OCI-M2 (cell line): ENCODE measurements around the gene WNT9B.

Source experiments
- DNase-seq: peaks from one replicate; lab custom pipeline; 2025; ENCODE audit not compliant: unreplicated experiment; lab: John Stamatoyannopoulos, UW

WNT9B gene

DNA sequence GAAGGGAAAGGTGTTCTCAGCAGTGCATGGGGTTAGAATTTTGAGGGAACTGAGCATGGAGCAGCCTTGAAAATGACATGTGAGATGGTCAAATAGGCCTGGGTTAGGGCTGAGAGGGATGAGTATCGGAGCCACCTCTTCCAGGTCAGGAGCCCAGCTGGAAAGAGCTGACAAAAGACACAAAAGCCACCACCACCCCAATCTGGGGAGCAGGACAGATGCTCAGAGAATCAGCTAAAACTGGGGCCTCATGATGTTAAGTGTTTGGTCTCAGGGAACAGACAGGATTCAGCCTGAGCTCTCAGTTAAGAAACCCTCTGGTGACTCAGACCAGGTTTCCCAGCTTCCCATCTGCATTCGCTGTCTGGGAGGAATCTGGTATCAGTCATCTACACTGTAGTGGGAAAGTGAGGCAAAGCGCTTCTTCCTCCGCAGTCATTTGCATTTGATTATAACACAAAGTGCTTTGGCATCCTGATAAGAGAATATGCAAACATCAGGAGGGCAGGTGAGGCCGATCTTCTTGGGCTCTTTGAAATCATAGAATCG, 2.6 kb downstream of the WNT9B start:
- DNase-seq: no peak

DNA sequence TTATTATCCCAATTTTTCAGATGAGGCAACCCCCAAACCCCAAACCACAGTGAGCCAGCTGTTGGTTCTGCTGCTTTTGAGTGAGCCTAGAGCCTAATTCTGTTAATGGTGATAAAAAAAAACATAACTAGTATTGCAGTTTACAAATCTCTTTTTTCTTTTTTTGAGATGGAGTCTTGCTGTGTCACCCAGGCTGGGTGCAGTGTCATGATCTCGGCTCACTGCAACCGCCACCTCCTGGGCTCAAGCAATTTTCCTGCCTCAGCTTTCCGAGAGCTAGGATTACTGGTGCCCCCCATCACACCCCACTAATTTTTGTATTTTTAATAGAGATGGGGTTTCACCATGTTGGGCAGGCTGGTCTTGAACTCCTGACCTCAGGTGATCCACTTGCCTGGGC, 3.1 kb downstream of the WNT9B start:
- no peak for DNase-seq

DNA sequence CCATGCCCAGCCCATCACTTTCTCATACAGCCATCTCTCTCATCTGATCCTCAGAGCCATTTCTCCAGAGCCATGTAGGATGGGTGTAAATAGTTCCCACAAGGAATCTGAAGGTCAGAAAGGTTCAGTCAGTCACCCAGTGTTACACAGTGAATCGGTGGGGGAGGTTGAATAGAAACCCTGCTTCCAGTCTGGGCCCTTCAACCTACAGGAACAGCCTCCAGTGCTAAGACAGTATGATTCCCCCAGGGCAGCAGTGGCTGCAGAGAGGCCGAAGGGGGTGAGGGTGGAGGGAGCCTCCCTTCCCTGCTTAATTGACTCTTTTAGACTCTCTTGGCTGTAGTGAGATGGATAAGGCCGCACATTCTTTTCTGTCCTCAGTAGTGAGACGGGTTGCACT, 3.6 kb downstream of the WNT9B start:
- no peak for DNase-seq

DNA sequence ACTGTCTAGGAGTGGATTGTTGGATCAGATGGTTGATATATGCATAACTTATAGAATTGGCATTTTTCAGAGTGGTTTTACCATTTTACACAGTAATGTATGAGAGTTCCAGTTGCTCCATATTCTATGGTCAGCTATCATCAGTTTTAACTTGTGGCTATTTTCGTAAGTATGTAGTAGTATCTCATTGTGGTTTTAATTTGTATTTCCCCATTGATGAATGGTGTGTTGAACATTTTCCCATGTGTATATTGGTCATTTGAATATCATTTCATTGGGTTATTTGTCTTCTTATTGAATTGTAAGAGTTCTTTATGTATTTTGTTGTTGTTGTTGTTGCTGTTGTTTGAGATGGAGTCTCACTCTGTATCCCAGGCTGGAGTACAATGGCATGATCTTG, 6.2 kb downstream of the WNT9B start:
- DNase-seq: no peak

DNA sequence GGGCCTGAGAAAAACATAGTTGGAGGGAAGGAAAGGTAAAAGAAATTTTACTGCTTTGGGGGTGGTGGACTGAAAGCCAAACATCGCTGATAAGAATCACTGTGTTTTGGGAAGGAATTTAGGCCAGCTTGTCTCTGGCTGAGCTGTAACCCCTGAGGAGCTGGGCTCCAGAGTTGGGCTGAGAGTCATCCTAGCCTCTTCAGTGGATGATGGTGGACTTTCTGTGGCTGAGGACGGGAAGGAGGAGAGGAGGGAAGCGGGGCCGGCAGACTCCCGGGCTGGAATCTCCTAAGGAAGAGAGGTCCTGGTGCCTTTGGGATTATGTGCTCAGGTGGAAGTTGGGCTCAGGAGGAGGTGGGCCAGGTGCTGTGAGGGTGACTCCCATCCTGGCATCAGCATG, 8.6 kb downstream of the WNT9B start:
- DNase-seq: no peak

DNA sequence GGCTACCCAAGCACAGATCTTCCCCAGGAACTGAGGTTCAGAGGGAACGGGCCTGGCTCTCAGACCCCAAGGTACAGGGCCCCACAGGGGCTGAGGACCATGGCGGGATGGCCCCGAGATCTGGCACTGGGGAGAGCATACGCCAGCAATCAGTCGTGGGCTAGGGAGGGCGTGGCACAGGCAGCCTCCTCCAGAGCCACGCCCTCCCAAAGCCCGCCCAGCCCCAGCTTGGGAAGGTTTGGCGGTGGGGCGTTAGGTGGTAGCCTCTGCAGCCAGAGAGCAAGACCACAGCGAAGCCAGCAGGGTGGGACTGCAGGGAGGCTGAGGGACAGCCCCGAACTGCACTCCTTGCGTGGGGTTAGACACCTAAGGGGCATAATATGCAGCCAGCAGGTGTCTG, 11.6 kb downstream of the WNT9B start:
- DNase-seq: no peak

DNA sequence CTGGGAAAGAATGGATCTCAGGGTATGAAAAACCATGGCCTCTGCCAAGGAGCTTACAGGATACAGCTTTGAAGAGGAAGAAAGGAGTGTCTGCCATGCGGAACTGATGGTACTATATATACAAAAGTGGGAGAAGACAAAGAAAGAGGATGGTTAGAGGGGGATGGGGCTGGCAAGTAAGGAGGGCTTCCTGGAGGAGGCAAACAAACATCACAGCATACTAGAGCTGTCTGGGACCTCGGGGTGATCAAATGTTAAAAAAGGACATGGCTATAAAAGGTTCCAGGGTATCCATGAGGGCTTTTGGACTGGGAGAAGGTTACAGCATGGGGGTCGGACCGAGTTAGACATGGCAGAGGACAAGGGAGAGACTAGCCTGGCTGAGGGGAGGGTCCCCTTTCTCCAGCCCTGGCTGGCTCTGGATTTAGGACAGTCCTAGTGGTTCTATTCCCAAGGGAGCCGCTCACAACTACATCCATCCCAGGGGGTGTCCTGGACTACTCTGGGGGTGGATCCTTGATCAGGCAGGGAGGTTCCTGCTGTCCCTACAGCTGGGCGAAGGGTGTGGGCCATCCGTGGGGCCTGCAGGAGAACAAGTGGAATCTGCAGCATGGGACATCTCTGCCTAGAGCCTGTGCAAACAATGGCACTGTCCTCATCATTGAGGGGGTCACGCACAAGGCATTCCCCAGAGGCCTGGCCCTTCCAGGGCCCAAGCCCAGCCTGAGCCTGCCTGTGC, 12.2 kb downstream of the WNT9B start:
- no peak for DNase-seq

DNA sequence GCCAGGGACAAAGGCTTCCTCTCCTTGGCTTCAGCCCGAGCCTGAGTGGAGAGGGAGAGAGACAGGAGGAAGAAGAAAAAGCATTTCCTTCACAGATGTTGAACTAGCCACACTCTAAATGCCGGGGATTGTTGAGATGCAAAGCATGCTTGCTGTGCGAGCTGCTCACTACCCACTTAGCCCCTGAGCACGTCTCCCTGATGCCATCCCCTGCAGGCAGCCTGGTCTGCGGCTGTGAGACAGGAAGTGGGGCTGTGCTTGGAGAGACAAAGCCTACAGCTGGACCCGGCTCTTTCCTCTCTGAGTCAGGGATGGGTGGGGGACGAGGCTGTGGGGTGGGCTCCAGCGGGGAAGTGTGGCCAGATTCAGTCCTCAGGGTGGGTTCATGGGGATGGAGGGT, 13.7 kb downstream of the WNT9B start:
- DNase-seq: no peak

DNA sequence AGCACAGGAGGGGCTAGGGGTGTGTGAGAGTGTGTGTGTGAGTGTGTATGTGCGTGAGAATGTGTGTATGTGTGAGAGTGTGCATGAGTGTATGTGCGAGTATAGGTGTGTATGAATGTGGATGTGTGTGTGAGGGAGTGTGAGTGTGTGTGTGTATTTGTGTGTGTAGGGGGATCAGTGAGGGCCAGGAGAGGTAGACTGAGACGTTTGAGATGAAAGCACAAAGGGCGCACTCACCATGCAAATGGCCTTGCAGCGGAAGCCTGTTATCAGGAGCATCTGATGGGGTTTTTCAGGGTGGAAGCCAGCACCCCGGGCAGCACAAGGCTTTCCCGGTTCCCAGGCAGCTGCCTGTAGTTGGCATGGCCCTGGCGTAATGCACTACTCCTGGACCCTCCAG, 14.9 kb downstream of the WNT9B start:
- DNase-seq: no peak

DNA sequence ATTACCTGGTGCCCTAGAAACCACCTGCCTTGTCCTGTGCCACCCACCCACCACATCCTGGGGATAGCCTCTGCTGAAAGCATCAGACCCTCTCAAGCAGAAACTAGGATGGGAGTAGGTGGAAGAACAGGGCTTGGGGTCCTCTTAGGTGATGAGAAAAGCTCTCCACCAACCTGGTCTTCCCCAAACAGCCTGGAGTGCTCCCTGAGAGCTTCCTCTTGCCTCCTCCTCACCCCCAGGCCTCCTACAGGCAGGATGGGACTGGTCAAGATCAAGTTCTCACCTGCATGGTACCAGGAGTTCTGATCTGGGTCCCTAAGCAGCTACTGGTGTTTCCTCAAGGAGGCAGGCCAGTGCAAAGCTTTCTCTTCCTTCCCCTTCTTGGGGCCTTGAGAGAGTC, 15.4 kb downstream of the WNT9B start:
- DNase-seq: no peak

DNA sequence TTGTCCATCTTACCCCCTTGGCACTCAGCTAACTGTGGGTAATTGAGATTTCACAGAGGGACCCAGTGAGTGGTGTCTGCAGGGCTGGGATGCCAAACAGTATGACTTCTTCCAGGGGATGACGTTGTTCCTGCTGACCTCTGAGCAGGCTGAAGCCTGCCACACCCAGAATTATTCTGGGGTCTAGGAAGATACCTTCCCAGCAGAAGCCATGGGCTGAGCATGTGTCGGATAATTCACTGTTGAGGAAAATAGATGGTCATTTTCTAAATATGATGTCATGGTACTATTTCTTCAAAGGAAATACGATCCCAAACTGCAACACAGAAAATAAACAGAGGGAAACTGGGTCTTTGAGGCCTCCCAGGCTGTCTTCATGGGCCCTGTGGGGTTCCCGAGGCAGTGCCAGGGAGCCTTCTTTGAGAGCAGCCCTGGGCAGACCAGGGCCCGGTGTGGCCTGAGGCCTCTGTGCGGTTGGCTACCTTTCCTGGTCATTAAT, 17.4 kb downstream of the WNT9B start:
- DNase-seq: no peak

DNA sequence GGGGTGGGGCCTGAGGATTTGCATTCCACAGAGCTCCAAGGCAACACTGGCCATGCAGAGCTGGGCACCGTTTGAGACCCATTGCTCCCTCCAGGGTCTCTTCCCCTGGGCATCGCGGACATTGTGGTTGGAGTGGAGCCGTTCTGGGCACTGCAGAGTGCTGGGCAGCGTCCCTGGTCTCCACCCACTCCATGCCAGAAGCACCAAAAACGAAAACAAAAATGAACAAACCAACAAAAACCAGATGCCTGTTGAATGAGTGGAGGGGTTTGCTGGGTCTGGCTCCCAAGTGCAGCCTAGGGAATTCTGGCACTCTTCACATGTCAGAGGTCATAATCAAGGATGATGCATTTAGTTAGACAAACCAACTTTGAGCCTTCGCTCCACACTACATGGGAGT, 17.9 kb downstream of the WNT9B start:
- no peak for DNase-seq

DNA sequence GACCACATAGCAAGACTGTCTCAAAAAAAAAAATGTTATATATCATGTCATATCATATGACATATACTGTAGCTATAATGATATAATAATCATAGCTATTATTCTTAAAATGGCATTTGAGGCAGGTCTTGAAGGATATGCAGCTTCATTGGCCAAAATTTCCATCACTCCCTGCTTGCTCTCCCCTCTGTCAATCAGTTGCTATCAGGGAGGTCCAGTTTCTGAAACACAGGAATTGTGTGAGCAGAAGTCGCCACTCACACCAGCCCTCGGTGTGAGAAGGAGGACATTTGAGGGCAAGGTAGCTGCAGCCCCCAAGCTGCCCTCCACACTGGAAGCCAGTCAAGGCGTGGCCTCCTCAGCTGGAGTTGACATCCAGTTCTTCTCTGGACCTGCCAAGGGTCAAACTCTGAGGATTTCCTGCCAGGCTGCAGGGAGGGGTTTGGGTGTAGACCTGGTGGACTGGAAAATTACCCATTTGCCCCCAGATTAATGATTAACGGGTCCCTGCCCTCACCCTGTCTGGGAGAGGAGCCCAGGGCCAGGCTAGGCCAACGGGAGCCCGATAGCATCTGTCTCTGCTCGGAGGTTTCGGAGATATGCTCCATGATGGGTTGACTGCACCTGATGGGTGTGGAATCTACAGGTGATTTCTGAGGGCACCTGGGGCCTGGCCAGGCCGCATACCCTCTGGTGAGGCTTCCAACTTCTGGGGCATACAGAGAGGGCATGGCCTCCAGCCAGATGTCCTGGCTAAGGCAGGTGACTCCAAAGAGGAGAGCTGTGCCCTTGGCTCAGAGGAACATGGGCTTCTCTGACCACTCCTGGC, 18.8 kb downstream of the WNT9B start:
- no peak for DNase-seq

DNA sequence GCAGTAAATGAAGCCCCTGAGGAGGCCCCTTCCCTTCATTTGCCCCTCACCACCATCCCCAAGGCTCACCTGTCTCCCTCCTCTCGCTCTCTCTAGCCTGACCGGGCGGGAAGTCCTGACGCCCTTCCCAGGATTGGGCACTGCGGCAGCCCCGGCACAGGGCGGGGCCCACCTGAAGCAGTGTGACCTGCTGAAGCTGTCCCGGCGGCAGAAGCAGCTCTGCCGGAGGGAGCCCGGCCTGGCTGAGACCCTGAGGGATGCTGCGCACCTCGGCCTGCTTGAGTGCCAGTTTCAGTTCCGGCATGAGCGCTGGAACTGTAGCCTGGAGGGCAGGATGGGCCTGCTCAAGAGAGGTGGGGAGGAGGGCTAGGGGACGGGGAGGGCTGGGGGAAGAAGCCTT, 21.0 kb downstream of the WNT9B start:
- no peak for DNase-seq

DNA sequence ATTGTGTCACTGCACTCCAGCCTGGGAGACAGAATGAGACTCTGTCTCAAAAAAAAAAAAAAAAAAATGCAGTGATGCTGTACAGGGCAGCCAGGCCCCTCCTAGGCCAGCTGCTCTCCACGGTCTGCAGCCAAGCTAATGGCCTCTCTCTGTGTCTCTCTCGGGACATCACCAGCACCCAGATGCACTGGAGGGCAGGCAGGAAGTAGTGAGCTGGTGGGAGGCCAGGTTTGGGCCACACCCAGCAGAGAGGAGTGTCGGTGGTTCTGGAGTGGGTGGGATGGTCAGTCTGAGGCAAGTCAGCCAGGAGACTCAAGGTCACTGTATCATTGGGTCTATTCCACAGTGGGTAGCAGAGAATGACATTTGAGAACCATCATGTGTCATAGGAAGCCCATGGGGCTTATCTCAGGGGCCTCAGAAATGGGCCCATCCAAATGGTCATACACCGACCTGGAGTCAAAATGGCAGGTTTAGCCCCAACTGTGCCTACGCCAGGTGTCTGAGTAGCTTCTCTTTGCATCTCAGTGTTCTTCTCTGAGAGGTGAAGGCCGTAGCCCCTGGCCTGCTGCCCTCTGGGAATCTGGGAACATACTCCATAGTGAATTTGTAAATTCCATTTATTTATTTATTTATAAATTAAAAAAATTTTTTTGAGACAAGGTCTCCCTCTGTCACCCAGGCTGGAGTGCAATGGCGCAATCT, 22.7 kb downstream of the WNT9B start:
- no peak for DNase-seq

DNA sequence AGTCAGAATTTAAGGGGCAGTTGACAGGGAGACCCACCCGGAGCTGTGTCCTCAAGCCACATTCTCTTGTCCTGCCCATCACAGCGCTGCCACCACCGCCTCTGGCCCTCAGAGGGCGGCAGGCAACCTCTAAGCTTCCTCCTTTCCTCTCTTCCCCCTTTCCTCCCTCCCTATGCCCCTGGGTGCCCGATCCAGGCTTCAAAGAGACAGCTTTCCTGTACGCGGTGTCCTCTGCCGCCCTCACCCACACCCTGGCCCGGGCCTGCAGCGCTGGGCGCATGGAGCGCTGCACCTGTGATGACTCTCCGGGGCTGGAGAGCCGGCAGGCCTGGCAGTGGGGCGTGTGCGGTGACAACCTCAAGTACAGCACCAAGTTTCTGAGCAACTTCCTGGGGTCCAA, 23.5 kb downstream of the WNT9B start:
- DNase-seq: no peak

DNA sequence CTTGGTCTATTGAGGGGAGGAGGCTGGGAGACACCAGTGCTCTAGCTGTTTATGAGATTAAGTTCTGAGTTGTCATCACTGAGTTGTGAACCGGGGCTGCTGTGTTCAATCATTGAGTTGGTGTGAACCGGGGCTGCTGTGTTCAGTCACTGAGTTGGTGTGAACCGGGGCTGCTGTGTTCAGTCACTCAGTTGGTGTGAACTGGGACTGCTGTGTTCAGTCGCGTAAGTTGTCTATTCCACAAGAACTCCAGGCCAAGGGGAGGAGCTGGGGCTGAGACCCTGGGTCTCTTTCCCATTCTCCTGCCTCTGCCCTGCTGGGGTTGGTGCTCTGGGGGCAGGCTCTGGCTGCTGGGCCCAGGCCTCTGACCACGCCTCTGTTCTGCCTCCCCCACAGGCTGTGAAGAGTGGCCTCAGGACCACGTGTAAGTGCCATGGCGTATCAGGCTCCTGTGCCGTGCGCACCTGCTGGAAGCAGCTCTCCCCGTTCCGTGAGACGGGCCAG, 24.5 kb downstream of the WNT9B start:
- DNase-seq: no peak

DNA sequence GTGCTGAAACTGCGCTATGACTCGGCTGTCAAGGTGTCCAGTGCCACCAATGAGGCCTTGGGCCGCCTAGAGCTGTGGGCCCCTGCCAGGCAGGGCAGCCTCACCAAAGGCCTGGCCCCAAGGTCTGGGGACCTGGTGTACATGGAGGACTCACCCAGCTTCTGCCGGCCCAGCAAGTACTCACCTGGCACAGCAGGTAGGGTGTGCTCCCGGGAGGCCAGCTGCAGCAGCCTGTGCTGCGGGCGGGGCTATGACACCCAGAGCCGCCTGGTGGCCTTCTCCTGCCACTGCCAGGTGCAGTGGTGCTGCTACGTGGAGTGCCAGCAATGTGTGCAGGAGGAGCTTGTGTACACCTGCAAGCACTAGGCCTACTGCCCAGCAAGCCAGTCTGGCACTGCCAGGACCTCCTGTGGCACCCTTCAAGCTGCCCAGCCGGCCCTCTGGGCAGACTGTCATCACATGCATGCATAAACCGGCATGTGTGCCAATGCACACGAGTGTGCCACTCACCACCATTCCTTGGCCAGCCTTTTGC, 25.0 kb downstream of the WNT9B start:
- DNase-seq: no peak

DNA sequence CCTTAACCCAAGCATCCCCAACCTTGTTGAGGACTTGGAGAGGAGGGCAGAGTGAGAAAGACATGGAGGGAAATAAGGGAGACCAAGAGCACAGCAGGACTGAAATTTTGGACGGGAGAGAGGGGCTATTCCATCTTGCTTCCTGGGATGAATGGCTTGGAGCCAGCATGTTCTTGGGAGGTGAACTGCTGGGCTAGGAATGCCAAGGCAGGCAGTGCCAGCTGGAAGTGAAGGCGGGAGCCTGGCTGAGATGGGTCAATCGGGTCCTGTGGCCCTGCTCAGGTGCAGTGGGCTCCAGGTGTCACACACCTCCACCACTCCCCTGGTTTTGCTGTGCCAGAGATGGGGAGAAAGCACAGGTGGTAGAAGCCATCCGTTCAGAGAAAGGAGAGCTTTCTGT, 25.5 kb downstream of the WNT9B start:
- no peak for DNase-seq

DNA sequence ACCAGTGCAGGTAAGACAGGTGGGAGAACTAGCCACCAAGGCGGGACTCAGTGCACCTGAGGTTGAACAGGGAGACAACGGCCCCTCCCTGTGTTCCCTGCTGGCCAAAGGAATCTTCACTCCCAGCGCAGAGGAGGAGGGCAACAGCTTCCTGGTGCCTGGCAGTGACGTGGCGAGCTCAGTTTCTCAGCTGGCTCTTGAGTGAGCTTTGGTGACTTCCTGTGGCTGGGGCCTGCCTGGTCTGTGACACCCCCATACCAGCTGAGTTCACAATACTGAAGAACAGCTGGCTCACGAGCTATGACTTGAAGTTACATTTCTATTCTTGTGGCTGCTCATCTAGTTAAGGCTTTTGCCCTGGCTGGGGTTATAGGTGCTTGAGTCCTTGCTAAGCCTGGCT, 26.1 kb downstream of the WNT9B start:
- no peak for DNase-seq

DNA sequence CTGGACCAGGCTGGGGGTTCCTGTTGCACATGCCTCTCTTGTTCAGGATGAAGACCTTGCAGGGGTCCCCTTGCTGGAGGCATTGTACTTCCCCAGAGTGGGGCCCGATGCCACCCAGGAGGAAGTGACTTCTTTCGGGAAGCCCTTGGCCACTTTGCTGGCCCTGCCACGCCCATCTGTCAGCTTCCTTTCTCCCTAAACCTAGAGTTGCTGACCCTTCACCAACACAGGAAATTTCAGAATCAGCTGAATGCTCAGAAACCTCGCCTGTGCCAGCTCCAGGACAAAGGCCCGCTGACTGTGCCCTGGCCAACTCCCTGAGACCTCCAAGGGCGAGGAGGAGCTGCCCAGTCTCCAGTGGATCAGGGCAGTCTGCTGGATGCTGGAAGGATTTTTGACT, 26.7 kb downstream of the WNT9B start:
- no peak for DNase-seq
